ENCODE data around the gene ZBTB4. TPM values are rescaled to one million over a fixed set of nuclear protein-coding genes. Genes with fewer than 3 reads are reported as not detected.

Gene ZBTB4
- total RNA-seq, 1 experiment from 2014 or later, result 14.7 TPM

GRCh38 chr17:7423679-7424078, 55.8 kb downstream of the ZBTB4 start:
- H3F3A ChIP-seq (ENCODE audit: low read length, unreplicated experiment), result no peaks in the 10 kb centered on the region
- no peak for TF ChIP-seq EZH2 (IDR thresholded peaks at IDR 0.05; ENCODE audit: low read length, unreplicated experiment)
- no peak for TF ChIP-seq EZH2phosphoT487 (IDR thresholded peaks at IDR 0.05; ENCODE audit: borderline replicate concordance, low read length)
- no peak for TF ChIP-seq CTCF (conservative IDR thresholded peaks at IDR 0.05; ENCODE audit: low read depth, low read length)
- ATAC-seq (no peak), DNase-seq (no peak)
- H3K9ac ChIP-seq (ENCODE audit: low read length), result no peak overlapping the region
- ChIA-PET CTCF (no interaction called here), POLR2A (ENCODE audit: unreplicated experiment) (no interaction called here)
- H3K4me3 ChIP-seq (ENCODE audit: low read length), result no peak overlapping the region
- no peaks in the 10 kb centered on the region for H3K9me3 ChIP-seq (ENCODE audit: low read length)
- no peaks in the 10 kb centered on the region for H3K4me1 ChIP-seq (ENCODE audit: insufficient read depth, low read length)
- no peak overlapping the region for H2AFZ ChIP-seq (ENCODE audit: low read length)
- no peak overlapping the region for H3K4me2 ChIP-seq (ENCODE audit: low read length)
- intact Hi-C loops (cut with micrococcal nuclease), result no loop called here
- H3K79me2 ChIP-seq (ENCODE audit: low read length), result no peaks in the 10 kb centered on the region
- H4K20me1 ChIP-seq (ENCODE audit: low read length), result no peaks in the 10 kb centered on the region
- H3K36me3 ChIP-seq (ENCODE audit: low read depth, low read length), result no peaks in the 10 kb centered on the region
- H3K9me2 ChIP-seq (replicated peaks; ENCODE audit: low read length), result no peaks in the 10 kb centered on the region
- H3K27me3 ChIP-seq (ENCODE audit: low read length), result no peaks in the 10 kb centered on the region
- no TSS peak for BruUV-seq (replicated peaks)
- H3K27ac ChIP-seq (ENCODE audit: low read length), result no peak overlapping the region

GRCh38 chr17:7421186-7421585, 58.2 kb downstream of the ZBTB4 start:
- H3K36me3 ChIP-seq (ENCODE audit: low read depth, low read length), result no peaks in the 10 kb centered on the region
- H3K9me3 ChIP-seq (ENCODE audit: low read length), result no peaks in the 10 kb centered on the region
- H3K79me2 ChIP-seq (ENCODE audit: low read length), result no peaks in the 10 kb centered on the region
- BruUV-seq (replicated peaks), result no TSS peak
- H3K27ac ChIP-seq (ENCODE audit: low read length), result no peak overlapping the region
- no peak overlapping the region for H3K4me2 ChIP-seq (ENCODE audit: low read length)
- ChIA-PET CTCF (no interaction called here), POLR2A (ENCODE audit: unreplicated experiment) (no interaction called here)
- no peaks in the 10 kb centered on the region for H4K20me1 ChIP-seq (ENCODE audit: low read length)
- no peak for ATAC-seq
- intact Hi-C loops (cut with micrococcal nuclease), result no loop called here
- H3K9me2 ChIP-seq (replicated peaks; ENCODE audit: low read length), result no peaks in the 10 kb centered on the region
- no peaks in the 10 kb centered on the region for H3K27me3 ChIP-seq (ENCODE audit: low read length)
- no peak overlapping the region for H3K9ac ChIP-seq (ENCODE audit: low read length)
- no peak overlapping the region for H2AFZ ChIP-seq (ENCODE audit: low read length)
- no peaks in the 10 kb centered on the region for H3K4me1 ChIP-seq (ENCODE audit: insufficient read depth, low read length)
- TF ChIP-seq EZH2 (IDR thresholded peaks at IDR 0.05; ENCODE audit: low read length, unreplicated experiment) (no peak), EZH2phosphoT487 (IDR thresholded peaks at IDR 0.05; ENCODE audit: borderline replicate concordance, low read length) (no peak), CTCF (conservative IDR thresholded peaks at IDR 0.05; ENCODE audit: low read depth, low read length) (no peak)
- H3F3A ChIP-seq (ENCODE audit: low read length, unreplicated experiment), result no peaks in the 10 kb centered on the region
- no peak for DNase-seq
- H3K4me3 ChIP-seq (ENCODE audit: low read length), result no peak overlapping the region

GRCh38 chr17:7419819-7420610, 59.4 kb downstream of the ZBTB4 start, which contains the start of gene SPEM1:
Gene SPEM1 (plus strand): TSS chr17:7420324. CDS start chr17:7420385, 61 bp downstream.
- no peaks in the 10 kb centered on the region for H3K36me3 ChIP-seq (ENCODE audit: low read depth, low read length)
- no peak within 1 kb of the TSS for H3K27ac ChIP-seq (ENCODE audit: low read length)
- no peaks in the 10 kb centered on the region for H3K27me3 ChIP-seq (ENCODE audit: low read length)
- no peaks in the 10 kb centered on the region for H3K4me1 ChIP-seq (ENCODE audit: insufficient read depth, low read length)
- no peak for DNase-seq
- no peak within 1 kb of the TSS for H3K4me3 ChIP-seq (ENCODE audit: low read length)
- no peak within 1 kb of the TSS for H2AFZ ChIP-seq (ENCODE audit: low read length)
- intact Hi-C loops (cut with micrococcal nuclease), result no loop called here
- BruUV-seq (replicated peaks), result no TSS peak
- no peaks in the 10 kb centered on the region for H3F3A ChIP-seq (ENCODE audit: low read length, unreplicated experiment)
- H3K9me2 ChIP-seq (replicated peaks; ENCODE audit: low read length), result no peaks in the 10 kb centered on the region
- H3K4me2 ChIP-seq (ENCODE audit: low read length), result no peak within 1 kb of the TSS
- H3K79me2 ChIP-seq (ENCODE audit: low read length), result no peaks in the 10 kb centered on the region
- no peak for ATAC-seq
- POLR2A ChIA-PET (ENCODE audit: unreplicated experiment), result no interaction called here
- no peaks in the 10 kb centered on the region for H4K20me1 ChIP-seq (ENCODE audit: low read length)
- no peaks in the 10 kb centered on the region for H3K9me3 ChIP-seq (ENCODE audit: low read length)
- H3K9ac ChIP-seq (ENCODE audit: low read length), result no peak within 1 kb of the TSS
- TF ChIP-seq EZH2phosphoT487 (IDR thresholded peaks at IDR 0.05; ENCODE audit: borderline replicate concordance, low read length), result no peak
- TF ChIP-seq EZH2 (IDR thresholded peaks at IDR 0.05; ENCODE audit: low read length, unreplicated experiment), result no peak
- no peak for TF ChIP-seq CTCF (conservative IDR thresholded peaks at IDR 0.05; ENCODE audit: low read depth, low read length)
- CTCF ChIA-PET, result no interaction called here

Data from PC-3 (cell line).